Measurements from ENCODE around the gene SMAD3.

Gene SMAD3

GRCh38 chr15:67097930-67098740 lies 32.7 kb downstream of the SMAD3 start:
- no peak for DNase-seq

GRCh38 chr15:67098768-67099282 lies 33.4 kb downstream of the SMAD3 start:
- DNase-seq: no peak

- DNase-seq: no peak
These were observed 34.9 kb downstream of the SMAD3 start for GRCh38 chr15:67100124-67100791.

- DNase-seq: no peak
These were observed 35.6 kb downstream of the SMAD3 start for GRCh38 chr15:67100801-67101581.

GRCh38 chr15:67101911-67102598 lies 36.7 kb downstream of the SMAD3 start:
- DNase-seq: no peak

GRCh38 chr15:67102599-67102929 lies 37.2 kb downstream of the SMAD3 start:
- no peak for DNase-seq

GRCh38 chr15:67103021-67103420 lies 37.6 kb downstream of the SMAD3 start:
- no peak for DNase-seq

GRCh38 chr15:67103432-67103831 lies 38.0 kb downstream of the SMAD3 start:
- no peak for DNase-seq

- DNase-seq: no peak
These were observed 38.5 kb downstream of the SMAD3 start for GRCh38 chr15:67103869-67104268.

- DNase-seq: no peak
These were observed 39.1 kb downstream of the SMAD3 start for GRCh38 chr15:67104510-67104909.

GRCh38 chr15:67105065-67105951 lies 39.9 kb downstream of the SMAD3 start:
- peak; percentile 94 for DNase-seq

- no peak for DNase-seq
These were observed 40.8 kb downstream of the SMAD3 start for GRCh38 chr15:67105991-67106763.

- DNase-seq: no peak
These were observed 41.3 kb downstream of the SMAD3 start for GRCh38 chr15:67106764-67107013.

- peak; percentile 93 for DNase-seq
These were observed 41.8 kb downstream of the SMAD3 start for GRCh38 chr15:67107014-67107812.

GRCh38 chr15:67108122-67108961 lies 42.9 kb downstream of the SMAD3 start:
- no peak for DNase-seq

GRCh38 chr15:67109141-67110034 lies 44.0 kb downstream of the SMAD3 start:
- no peak for DNase-seq

GRCh38 chr15:67110361-67110781 lies 45.0 kb downstream of the SMAD3 start:
- no peak for DNase-seq
